Body of pancreas (tissue), 4 donors: ENCODE data around the gene TMEM245.

Experiments
- CTCF ChIP-seq, 7 experiments: fragments of 450-650 bp in 4 of 7; fragments of 200-600 bp in 3 of 7; sonication (generic) in 3 of 7; IDR thresholded peaks; one replicate each; pipeline ENCODE4 v1.5.1; 2016 to 2019; ENCODE audit warnings: antibody characterized with exemption in 7 of 7
- POLR2A ChIP-seq, 3 donors: fragments of 450-650 bp; IDR thresholded peaks; one replicate each; pipeline ENCODE4 v1.6.1; 2016; ENCODE audit warnings: antibody characterized with exemption in 3 of 3, mild to moderate bottlenecking in 2 of 3

- TF ChIP-seq CTCF (IDR thresholded peaks at IDR 0.05) (no peak), POLR2A (IDR thresholded peaks at IDR 0.05) (no peak)
These were observed 96.9 kb downstream of the TMEM245 start for GRCh38 chr9:109022873-109023272.
